HFFc6 (cell line): Measurements from ENCODE around the gene OR52W1. TPM values are rescaled to one million over a fixed set of nuclear protein-coding genes. Genes with fewer than 3 reads are reported as not detected.

ENCODE experiments used
- DNase-seq: peaks from one replicate; pipeline ENCODE4 v3.0.0-alpha.2; 2018
- H3K27ac Mint-ChIP-seq: 2 replicates; pipeline ENCODE4 v1.8.0; 2020; ENCODE audit warnings: mild to moderate bottlenecking, mixed read lengths
- H3K27me3 Mint-ChIP-seq: 2 replicates; pipeline ENCODE4 v1.8.0; 2021; ENCODE audit warnings: mild to moderate bottlenecking, moderate library complexity, mixed read lengths; ENCODE audit not compliant: insufficient read depth
- H3K36me3 Mint-ChIP-seq: 2 replicates; pipeline ENCODE4 v1.8.0; 2021; ENCODE audit warnings: low read depth, mixed read lengths
- H3K4me1 Mint-ChIP-seq: 2 replicates; pipeline ENCODE4 v1.8.0; 2020; ENCODE audit warnings: low read depth, mixed read lengths
- H3K4me3 Mint-ChIP-seq: 2 replicates; pipeline ENCODE4 v1.8.0; 2020; ENCODE audit warnings: mild to moderate bottlenecking, moderate library complexity, mixed read lengths
- H3K9me3 Mint-ChIP-seq: 2 replicates; pipeline ENCODE4 v1.8.0; 2020; ENCODE audit warnings: mild to moderate bottlenecking, mixed read lengths
- total RNA-seq, 6 experiments: library from RNA; stranded (reverse); fragmentation: NEBNext Ultra II Directional; extraction: Animal tissue kit (Norgen Biotek cat#: 25700); gene quantifications; 2 replicates in 1 of 6; 3 replicates in 5 of 6; pipeline ENCODE4 v1.2.3, GENCODE V29; 2021
- TF ChIP-seq, protein P1 (sequence below): fragments of 200-600 bp; sonication (generic); IDR thresholded peaks from 2 replicates; pipeline ENCODE4 v1.5.0; 2021; ENCODE audit warnings: antibody characterized with exemption, mild to moderate bottlenecking

The OR52W1 gene
- total RNA-seq, 6 experiments from 2014 or later = not detected

DNA sequence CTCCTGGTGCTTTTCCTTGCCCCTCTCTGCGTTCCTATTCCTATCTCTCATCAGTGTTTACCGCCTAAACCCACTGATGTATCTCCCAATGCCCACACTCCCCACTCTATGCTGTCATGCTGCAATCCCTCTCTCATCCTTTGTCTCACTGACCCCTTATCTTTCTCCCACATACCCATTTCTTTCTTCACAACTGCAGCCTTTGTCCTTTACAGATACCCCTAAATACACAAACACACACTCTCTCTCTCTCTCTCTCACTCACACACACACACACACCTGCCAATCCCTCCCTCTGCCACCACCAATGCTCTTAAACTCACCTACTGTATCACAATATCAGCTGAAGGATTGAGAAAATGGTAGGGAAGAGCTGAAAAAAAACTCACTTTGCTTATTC lies 23.6 kb upstream of the OR52W1 start:
- TF ChIP-seq, protein P1, sequence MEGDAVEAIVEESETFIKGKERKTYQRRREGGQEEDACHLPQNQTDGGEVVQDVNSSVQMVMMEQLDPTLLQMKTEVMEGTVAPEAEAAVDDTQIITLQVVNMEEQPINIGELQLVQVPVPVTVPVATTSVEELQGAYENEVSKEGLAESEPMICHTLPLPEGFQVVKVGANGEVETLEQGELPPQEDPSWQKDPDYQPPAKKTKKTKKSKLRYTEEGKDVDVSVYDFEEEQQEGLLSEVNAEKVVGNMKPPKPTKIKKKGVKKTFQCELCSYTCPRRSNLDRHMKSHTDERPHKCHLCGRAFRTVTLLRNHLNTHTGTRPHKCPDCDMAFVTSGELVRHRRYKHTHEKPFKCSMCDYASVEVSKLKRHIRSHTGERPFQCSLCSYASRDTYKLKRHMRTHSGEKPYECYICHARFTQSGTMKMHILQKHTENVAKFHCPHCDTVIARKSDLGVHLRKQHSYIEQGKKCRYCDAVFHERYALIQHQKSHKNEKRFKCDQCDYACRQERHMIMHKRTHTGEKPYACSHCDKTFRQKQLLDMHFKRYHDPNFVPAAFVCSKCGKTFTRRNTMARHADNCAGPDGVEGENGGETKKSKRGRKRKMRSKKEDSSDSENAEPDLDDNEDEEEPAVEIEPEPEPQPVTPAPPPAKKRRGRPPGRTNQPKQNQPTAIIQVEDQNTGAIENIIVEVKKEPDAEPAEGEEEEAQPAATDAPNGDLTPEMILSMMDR = no peak
- no peak for DNase-seq
- Mint-ChIP-seq H3K4me3 (no peak overlapping the region), H3K4me1 (no peaks in the 10 kb centered on the region), H3K9me3 (no peaks in the 10 kb centered on the region; the same call in 1 of the 2 replicates), H3K27ac (no peak overlapping the region), H3K27me3 (peaks cover 2% of the 10 kb centered on the region; the same call in 1 of the 2 replicates), H3K36me3 (no peaks in the 10 kb centered on the region)

DNA sequence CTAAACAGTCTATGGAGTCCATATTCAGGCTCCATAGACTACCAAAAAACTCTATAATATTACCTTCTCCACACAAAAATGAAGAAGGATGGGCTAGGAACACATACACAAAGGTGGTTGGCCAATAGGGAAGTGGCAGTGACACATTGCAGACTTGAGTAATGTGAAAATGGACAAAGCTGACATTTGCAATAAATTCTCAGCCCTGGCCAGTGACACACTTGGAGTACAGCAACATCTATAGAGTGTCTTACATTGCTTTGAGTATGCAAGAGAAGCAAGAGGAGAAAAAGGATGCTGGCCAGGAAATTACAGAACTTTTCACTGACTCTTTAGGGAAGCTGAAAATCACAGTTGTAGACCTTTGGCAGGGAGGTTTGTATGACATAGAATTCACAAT lies 7.3 kb upstream of the OR52W1 start:
- Mint-ChIP-seq H3K27ac (no peak overlapping the region), H3K36me3 (no peaks in the 10 kb centered on the region), H3K4me3 (no peak overlapping the region), H3K4me1 (no peaks in the 10 kb centered on the region), H3K27me3 (no peaks in the 10 kb centered on the region), H3K9me3 (no peaks in the 10 kb centered on the region)
- no peak for DNase-seq
- TF ChIP-seq, protein P1 = no peak

DNA sequence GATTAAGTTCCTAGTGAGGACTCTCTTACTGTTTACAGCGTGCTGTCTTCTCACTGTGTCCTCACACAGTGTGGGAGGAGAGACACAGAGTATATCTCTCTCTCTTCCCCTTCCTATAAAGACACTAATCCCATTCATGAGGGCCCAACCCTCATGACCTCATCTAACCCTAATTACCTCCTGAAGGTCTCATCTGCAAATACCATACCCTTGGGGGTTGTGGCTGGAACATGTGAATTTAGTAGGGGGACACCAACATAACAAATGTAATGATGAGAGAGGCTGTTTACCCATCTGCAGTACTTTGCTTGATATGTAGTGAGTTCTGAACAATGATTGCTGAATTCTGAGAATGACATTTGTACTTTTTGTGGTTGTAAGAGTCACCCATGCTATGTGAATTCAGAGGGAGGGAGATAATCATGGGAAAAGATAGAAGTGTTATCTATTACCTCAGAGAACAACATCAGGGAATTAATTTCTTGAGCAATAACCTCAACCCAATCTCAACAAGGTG lies 4.9 kb upstream of the OR52W1 start:
- H3K4me1 Mint-ChIP-seq = no peaks in the 10 kb centered on the region
- no peak for DNase-seq
- H3K27me3 Mint-ChIP-seq = peaks cover under 1% of the 10 kb centered on the region
- no peak overlapping the region for H3K27ac Mint-ChIP-seq
- H3K36me3 Mint-ChIP-seq = no peaks in the 10 kb centered on the region
- H3K4me3 Mint-ChIP-seq = no peak overlapping the region
- H3K9me3 Mint-ChIP-seq = no peaks in the 10 kb centered on the region
- TF ChIP-seq, protein P1 = no peak

DNA sequence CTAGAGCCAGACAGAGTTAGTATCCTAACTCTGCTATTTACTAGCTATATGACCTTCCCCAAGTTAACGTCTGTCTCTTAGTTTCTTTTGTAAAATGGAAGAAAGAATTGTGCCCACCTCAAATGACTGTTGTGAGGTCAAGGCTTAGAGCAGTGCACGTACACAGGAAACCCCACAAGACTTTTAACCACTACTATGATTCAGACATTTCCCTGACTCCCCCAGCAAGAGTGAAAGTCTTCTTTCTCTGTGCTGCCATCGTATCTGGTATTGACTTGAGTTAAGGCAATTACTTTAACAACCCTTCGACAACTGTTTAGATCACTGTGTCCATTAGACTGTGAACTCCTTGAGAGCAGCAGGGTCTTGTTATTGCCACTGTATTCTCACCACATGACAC lies 2.6 kb upstream of the OR52W1 start:
- TF ChIP-seq, protein P1 = no peak
- DNase-seq = no peak
- H3K27ac Mint-ChIP-seq = no peak overlapping the region
- no peak overlapping the region for H3K4me3 Mint-ChIP-seq
- H3K9me3 Mint-ChIP-seq = no peaks in the 10 kb centered on the region
- H3K36me3 Mint-ChIP-seq = no peaks in the 10 kb centered on the region
- peaks cover 2% of the 10 kb centered on the region for H3K27me3 Mint-ChIP-seq
- peaks cover 7% of the 10 kb centered on the region; the same call in 1 of the 2 replicates for H3K4me1 Mint-ChIP-seq

DNA sequence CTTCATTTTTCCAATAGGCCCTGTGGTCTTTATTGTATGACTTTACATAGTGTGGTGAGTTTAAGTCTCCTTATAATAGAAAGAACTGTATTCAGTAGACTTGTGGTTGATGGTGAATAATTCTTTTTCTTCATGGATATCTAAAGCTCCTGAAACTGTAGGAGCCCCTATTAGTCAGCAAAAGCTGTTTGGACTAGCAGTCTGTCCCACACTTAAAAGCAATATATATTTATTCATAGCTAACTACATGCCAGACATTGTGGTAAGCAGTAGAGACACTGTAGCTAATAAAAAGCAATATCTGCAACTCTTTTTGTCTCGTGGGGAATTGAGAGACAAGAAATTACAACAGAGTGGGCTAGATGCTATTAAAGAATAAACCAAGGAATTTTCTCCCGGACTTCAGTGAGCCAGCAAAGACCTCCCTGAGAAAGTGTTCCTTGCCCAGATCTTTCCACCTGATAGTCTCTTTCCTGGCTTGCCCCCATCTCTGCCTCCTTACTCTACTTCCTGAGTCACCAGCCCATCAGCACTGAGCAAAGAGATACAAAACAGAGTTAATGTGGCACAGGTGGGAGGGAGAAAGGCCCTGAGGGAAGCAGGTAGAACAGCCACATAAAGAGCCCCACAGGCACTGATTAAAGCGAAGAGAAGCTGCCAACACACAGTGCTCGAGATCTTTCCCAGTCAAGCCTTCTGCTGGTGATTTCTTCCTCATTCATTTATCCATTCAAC lies 1.4 kb upstream of the OR52W1 start:
- Mint-ChIP-seq H3K27ac (no peak overlapping the region), H3K36me3 (no peaks in the 10 kb centered on the region), H3K4me3 (no peak overlapping the region), H3K4me1 (peaks cover 20% of the 10 kb centered on the region), H3K27me3 (peaks cover 2% of the 10 kb centered on the region), H3K9me3 (no peaks in the 10 kb centered on the region)
- DNase-seq = no peak
- TF ChIP-seq, protein P1 = no peak
